ENCODE results near the gene S1PR3.
A peak's percentile ranks its signal among the peaks of the same experiment; 100 is the strongest.

The S1PR3 gene

DNA sequence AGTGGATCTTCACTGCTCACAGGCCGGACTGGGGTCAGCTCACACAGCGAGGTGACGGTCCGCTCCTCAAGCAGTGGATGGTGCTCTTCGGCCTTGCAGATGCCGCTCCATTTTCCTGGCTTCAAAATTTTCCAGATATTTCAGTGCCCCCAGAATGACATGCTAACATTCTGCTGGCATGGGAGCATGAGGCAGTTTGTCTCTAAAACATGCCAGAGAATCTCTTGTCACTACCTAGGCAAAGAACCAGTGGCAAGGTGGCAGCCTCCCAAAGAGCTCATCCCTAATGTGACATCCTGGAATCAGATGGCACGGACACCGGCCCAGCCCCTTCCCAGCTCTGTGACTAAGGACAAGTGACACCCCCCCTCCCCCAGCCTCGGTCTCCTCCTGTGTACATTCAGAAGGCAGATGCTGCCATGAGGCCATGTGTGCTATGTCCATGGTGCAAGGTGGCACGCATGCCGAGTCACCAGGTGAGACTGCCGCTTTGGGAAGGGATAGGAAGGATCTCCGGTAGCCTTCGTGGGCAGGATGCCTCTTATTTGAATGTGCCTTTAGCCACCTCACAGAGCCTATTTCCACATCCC lies 2.7 kb downstream of the S1PR3 start:
- DNase-seq = no peak

DNA sequence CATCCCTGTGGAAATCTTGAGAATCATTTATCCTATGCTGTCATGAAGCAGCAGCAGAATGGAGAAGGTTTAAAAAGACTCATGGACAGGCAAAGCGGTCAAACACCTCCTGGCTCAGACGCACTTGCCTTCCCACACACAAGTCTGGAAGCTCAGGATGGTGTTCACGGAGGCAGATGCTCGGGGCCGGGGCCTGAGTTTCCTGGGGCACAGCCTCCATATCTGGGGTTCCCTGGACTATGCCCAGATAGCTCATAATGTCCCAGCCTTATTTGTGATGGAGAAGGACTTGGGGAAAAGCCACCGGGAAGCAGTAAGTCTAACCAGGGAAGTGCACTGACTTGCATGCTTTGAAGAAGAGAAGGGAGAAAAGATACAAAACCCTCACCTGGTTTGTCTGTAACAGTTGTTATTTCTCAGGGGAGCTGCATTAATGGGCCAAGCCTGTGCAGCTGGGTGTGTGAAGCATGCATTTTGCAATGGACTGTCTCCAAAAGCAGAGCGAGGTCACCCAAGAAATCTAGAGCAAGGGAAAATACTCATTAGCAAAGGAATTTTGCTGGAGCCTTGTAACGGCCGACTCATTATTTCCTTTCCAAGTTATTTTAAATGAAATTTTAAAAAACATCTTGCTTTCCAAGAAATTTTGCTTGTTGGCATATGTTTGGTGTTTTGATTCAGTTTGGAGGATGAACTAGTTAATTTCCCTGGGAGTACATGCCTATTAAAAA lies 3.4 kb downstream of the S1PR3 start:
- DNase-seq = no peak

DNA sequence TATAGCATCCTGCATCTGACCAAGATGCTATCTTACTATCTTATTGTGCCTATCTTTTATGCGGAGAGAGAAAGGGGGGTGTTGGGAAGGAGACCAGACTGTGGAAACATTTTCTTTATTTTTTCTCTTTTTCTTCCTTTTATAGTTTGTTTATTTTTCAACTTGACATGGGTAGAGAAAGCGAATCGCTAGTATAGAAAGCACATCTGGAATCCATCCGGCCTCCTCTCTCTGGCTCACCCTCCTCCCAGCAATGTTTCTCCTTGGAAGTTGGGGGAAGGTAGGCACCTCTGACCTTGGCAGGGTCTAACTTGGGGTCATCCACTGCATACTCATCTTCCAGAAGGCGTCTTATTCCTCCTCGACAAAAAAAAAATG lies 3.9 kb downstream of the S1PR3 start:
- DNase-seq = no peak

DNA sequence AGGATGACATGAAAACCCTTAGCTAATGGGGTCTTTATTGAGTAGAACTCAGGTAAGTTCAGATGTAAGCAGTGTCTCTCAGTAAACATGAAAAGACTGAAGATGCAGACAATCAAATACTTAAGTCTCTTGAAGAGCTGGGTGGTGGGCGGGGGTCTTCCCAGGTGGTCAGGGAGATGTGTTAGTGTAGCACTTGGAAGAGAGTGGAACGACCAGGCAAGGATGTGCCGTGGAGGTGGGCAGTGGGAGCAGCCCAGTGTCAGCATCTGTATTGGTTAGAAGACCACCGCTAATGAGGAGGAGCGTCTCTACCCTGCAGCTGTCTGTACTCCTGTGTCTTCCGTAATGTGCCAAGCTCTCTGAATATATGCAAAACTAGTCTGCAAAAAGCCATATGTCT lies 4.4 kb downstream of the S1PR3 start:
- DNase-seq = no peak

DNA sequence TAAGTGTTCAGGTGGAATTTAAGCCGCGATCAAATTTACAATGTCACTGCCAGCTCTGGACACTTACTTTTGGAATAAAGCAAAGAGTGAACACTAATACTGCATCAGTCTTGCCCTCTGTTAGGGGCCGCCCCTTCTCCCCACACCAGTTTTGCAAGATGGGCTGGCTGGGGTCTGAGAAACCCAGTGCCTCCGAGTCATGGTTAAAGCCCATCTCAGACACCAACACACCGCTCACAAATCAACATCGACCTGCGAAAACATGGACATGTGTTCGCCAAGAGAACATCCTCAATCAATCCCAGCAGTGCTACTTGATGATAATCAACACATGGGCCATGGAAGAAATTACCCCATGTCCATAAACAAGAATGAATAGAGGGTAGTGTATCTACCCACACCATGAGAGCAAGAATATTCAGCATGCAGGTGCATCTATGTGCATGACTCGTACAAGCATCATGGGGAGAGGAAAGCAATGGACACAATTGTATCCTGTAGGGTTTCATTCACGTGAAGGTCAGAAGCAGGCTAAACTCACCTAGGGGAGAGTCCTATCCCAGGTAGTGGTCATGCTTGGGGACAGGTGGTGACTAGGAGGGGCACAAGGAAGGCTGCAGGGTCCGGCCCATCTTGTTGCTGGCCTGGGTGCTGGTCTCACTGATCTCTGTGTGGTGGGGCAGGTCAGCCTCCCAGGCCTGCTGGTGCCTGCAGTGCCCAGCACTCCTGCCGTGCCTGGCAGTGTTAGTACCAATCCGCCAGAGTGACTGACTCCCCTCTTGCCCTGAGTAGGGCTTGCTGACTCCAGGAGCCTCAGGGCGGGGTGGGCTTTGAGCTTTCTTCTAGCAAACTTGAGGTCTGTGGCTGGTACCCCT lies 5.0 kb downstream of the S1PR3 start:
- no peak for DNase-seq

DNA sequence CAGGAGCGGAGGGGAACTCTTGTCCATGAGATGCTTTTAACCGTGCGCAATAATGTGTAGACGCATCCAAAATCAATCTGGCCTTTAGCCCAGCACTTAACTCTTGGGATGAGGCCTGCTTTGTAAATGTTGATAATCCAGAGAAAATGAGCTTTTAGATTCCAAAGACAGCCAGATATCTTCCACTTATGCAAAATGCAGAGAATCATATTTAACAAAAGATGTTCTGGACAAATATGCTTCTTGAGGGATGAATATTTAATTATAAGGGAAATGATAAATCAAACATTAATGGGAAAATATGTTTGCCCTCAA lies 5.6 kb downstream of the S1PR3 start:
- no peak for DNase-seq

DNA sequence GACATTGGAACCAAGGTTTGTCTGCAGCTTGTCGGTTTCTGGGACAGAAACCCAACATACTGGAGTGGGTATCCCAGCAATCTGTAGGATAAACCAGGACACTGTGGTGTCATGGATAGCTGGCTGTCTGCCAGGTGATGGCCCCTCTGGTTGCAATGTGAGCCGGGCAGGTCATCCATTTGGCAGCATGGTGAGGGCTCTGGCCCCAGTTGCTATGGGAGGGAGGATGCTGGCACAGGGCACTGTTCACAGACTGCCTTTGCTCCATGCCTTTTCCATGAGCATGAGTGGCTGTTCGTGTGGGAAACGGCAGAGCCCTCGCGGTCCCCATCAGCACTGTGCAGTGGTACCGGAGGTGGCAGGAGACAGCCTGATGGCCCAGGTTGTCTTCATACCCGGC lies 6.4 kb downstream of the S1PR3 start:
- DNase-seq = no peak

DNA sequence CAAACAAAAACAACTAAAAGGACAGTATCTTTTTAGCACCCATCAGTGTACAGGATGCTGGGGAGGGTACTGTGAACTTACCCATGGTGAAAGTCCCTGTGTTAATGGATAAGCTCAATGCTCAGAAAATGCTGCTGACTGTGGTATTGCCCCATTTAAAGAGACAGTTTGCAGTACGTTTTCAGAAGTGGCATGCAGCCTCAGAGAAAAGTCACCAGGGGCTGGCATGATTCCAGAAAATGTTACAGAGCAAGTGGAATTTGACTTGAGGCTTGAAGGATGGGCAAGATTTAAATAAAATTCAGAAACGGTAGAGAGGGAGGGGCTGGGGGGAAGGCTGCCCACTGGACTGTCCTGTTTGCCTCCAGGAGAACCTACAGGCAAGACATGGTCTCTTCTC lies 7.2 kb downstream of the S1PR3 start:
- DNase-seq = no peak

DNA sequence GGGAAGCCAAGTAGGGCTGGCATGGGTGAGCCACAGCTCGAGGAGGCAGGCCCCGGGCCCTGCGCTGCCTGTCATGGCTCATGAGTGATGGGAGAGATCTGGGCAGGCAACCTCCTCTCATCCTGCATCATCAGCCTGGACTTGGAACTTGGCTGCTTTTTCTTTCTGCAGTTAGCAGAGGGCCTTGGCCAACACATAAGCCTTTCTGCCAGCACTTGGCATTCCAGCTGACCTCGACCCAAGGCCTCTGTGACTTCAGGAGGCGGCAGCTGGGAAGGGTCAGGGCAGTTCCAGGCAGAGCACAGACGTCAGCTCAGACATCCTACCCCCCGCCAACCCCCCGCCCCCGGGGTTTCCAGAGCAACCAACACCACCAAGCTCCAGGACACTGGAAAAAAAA lies 7.6 kb downstream of the S1PR3 start:
- DNase-seq = no peak

DNA sequence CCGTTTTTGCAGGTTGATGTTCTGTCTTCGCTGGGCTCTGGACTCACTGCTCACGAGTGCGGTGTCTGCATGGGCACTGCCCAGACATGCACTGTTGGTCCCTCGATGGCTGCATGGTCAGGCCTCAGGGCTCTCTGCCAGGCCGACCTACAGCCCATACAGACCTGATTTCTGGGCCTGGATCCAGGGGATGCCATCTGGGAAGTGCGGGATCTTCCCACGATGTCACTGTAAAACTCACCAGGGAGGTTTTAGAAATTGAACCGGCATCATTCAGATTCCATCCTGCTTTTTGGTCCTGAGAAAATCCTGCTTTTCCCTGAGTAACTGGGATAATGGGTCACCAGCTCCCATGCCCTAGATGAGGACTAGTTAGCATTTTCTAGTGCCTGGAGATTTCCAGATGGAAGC lies 9.1 kb downstream of the S1PR3 start:
- DNase-seq = no peak

DNA sequence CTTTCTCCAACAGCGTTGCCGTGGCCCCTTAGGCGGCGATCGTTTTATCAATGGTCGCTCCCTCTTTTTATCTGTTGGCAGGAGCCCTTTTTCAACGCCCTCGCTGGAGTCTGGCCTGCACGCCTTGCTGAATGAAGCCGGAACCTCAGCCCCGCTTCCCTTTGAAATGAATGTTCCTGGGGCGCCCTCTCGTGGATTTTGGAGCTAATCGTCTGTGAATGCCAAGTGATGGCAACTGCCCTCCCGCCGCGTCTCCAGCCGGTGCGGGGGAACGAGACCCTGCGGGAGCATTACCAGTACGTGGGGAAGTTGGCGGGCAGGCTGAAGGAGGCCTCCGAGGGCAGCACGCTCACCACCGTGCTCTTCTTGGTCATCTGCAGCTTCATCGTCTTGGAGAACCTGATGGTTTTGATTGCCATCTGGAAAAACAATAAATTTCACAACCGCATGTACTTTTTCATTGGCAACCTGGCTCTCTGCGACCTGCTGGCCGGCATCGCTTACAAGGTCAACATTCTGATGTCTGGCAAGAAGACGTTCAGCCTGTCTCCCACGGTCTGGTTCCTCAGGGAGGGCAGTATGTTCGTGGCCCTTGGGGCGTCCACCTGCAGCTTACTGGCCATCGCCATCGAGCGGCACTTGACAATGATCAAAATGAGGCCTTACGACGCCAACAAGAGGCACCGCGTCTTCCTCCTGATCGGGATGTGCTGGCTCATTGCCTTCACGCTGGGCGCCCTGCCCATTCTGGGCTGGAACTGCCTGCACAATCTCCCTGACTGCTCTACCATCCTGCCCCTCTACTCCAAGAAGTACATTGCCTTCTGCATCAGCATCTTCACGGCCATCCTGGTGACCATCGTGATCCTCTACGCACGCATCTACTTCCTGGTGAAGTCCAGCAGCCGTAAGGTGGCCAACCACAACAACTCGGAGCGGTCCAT lies 10.0 kb downstream of the S1PR3 start:
- peak; percentile 71 for DNase-seq

DNA sequence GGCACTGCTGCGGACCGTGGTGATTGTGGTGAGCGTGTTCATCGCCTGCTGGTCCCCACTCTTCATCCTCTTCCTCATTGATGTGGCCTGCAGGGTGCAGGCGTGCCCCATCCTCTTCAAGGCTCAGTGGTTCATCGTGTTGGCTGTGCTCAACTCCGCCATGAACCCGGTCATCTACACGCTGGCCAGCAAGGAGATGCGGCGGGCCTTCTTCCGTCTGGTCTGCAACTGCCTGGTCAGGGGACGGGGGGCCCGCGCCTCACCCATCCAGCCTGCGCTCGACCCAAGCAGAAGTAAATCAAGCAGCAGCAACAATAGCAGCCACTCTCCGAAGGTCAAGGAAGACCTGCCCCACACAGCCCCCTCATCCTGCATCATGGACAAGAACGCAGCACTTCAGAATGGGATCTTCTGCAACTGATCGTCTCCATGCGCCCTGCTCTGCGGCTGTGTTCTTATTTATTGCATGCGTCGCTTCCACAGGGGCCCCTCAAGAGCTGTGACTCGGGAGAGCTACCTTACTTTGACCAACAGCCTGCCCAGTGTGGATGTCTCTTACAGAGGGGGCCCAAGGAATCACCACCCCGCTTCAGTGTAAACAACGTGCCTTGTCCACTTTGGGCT lies 10.8 kb downstream of the S1PR3 start:
- DNase-seq = no peak

DNA sequence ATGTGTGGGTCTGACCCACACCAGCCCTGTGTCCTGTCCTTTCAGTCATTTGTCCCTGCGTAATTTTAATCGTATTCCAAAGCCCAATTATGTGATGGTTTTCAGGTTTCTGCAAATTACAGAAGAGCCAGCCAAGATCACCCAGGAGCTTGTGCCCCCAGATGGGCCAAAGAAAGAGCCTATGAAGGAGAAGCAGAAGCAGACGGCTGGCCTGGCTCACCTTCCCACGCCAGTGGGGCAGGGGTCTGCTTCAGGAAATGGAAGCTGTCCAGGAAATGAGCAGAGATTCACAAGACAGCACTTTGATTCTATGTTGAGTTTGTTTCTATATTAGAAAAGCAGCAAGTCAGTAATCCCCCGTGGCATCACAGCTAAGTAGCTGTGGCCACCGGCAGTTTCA lies 11.7 kb downstream of the S1PR3 start:
- no peak for DNase-seq

DNA sequence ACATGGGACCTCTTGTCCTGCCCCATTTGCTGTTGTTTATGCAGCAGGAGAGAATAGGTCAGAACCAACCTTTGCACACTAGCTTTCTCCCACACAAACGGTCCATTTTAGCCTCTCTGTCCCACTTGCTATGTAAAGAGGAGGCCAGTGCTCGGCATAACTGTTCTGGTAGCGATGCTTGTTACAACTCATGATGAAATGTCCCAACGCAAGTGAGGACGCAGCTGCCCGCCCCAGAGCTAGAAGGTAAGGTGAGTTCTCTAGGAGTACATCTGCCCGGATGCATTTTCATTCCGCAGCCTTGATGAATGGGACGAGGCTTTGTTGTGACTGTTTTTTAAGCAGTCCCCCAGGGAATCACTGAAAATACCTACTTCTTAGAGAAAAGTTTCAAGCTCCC lies 14.1 kb downstream of the S1PR3 start:
- DNase-seq = no peak

DNA sequence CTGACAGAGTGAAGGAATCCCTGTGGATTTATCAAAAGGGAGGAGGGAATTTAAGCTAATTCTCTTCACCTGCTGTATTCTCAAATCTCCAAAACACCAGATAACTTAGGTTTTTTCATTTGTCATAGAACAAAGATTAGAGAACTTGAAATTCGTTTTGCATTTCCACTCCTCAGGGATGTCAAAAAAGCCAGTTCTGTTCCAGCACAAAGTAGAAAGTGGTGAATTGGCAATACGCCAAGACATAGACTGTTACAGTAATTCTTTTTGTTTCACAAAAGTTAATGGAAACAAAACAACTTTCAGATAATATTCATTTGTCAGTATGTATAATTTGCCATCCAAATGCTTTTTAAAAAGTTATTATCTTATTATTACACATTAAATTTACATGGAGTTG lies 15.0 kb downstream of the S1PR3 start:
- no peak for DNase-seq

DNA sequence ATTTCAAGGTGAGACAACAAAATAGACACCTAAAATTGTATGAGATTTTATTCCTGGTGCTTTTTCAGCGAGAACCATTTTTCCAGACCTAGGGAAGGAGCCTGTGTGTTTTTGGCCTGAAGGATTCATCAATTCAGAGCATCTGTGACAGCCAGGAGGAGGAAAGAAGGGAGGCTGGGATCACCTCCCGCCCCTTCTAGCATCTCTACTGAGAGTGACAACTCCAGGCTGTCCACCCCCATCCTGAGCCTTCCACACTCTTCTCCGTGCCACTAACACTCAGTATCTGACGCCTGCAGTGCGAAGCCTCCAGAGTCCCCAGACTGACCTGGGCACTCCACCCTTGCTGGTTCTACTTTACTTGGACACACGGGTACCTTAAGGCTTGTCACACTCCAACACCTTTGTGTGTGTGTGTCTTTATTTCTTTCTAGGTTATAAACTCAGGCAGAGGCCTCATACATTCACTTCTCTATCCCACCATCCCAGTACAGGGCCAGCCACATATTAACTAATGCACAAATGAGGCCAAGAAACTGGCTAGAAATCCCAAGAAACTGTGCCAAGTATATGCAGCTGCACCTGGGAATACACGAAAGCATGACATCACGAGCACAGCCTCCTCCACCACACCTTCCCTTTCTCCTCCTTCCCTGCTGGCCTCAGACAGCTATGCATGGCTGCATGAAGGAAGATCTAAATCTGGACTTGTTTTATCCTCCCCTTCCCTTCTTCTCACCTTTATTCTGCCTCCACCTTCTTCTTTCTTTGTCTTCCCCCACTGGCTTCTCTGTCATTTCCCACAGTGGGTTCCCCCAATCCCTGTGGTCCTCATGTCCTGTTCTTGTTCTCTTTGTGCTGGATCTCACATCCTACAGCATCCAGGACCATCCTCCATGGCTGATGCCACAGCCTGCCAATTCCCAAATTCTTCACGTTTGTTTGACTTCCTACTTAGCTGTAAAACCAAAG lies 16.0 kb downstream of the S1PR3 start:
- DNase-seq = no peak

DNA sequence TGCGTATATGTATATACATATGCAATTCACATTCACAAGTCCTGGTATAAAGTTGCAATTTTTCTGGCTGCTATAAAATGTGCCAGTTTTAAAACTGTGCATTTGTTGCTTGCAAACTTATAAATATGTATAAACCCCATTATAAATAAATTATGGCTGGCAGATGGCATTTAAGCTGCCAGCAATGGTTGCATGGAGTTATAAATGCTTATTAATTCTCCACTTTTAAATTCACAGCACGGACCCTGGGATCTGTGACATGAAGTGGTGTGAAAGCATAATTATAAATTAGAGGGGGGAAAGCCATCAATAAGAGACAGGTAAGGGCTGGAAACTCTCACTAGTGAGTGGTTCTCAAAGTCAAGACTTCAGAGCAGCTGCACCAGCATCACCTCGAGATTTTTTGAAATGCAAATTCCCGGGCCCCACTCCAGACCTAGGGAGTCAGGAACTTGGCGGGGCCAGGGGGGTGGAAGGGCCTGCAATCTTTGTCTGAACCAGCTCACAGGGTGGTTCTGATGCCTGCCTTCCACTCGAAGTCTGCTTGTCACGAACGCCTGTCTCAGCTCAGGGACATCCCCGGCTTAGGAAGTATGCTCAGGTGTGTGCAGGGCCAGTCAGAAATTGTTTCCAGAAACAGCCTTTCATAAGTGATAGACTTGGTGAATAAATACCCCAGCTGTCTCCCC lies 16.9 kb downstream of the S1PR3 start:
- no peak for DNase-seq

DNA sequence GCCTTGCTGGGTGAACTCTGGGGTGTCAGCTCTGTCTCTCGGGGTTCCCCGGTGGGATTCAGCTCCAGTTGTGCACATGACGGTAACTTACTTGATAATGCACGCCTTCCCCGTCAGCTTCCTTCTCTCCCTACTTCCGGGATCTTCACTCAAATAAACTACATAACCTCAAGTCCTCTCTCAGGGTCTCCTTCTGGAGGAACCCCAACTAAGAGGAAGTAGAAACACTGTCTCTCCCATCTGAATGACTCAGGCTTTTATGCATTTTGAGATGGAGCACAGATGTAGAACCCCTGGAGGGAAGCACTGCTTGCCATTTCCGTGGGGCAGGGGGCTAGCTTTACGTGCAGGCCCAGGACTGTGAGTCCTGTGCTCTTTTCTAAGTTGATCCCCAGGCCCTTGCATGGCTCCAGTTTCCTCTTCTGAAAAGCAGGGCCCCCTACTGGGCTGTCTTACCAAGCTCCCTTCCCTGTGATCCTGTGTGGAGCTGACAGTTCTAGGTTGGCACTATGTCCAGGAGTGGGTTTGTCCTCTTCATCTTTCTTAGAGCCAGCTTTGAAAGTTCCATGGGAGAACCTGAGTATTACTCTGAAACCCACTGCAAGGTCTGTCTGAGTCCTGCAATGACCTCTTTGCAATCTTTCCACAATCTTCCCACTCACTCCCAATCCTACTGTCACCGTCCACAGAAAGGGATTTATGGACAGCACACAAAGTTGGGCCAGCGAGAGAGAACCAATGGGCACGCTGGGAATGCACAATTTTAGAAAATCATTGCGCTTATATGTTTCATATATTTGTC lies 17.7 kb downstream of the S1PR3 start:
- no peak for DNase-seq

DNA sequence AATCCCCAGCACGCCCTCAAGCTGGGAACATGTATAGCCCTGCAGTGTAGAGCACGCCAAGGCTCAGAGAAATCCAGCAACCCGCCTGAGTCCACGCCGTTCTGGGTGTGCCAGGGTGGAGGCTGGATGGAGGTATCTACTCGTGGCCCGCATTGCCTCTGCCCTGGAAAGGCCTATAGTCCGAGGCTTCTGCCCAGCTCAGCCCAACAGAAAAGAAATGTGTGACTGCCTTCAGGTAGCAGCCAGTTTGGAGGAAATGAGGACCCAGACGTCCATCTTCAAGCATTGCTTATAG lies 18.2 kb downstream of the S1PR3 start:
- no peak for DNase-seq

DNA sequence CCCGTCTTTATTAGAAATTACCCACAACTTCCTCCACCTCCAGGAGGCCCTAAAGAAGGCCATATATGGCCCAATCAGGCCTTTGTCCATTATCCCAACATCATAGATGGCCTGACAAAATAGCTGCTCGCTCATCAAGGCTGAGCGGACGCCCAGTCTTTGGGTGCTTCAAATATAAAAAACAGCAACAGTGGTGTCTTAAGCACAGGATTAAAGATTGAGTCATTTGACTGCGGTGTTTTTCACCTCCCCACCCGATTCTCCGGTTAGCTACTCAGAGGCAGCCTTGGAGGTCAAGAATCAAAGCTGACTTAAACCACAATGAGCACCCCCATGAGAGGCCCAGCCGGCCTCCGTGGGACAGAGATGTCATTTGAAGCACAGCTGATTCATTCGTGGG lies 18.8 kb downstream of the S1PR3 start:
- no peak for DNase-seq

All from NCI-H748 treated with DMSO at 0.1 percent for 48 hours (cell line).